GM12892 (cell line): Measurements from ENCODE around the gene PRDM16.

Experiments used
- DNase-seq: peaks from one replicate; pipeline ENCODE4 v3.0.0; 2011; ENCODE audit not compliant: insufficient read length
- FAIRE-seq: peaks from 2 replicates; lab custom pipeline; 2011; peaks lifted over from hg19 to GRCh38; lab: Jason Lieb, UNC
- POLR2A ChIP-seq: IDR thresholded peaks from 2 replicates; pipeline ENCODE4 v1.6.1; 2011; ENCODE audit warnings: low read depth, low read length, control low read depth
- POLR2AphosphoS5 ChIP-seq: IDR thresholded peaks from 2 replicates; pipeline ENCODE4 v1.6.1; 2011; ENCODE audit warnings: low read depth, low read length, control low read depth
- TAF1 ChIP-seq: IDR thresholded peaks from 2 replicates; pipeline ENCODE4 v1.6.1; 2011; ENCODE audit warnings: low read depth, mild to moderate bottlenecking, control low read depth, low read length, borderline replicate concordance

Gene PRDM16

GRCh38 chr1:3326516-3327388 lies 257.7 kb downstream of the PRDM16 start:
- no peak for FAIRE-seq
- TF ChIP-seq POLR2AphosphoS5 = no peak
- TF ChIP-seq POLR2A = no peak
- TF ChIP-seq TAF1 = no peak

GRCh38 chr1:3327389-3327702 lies 258.3 kb downstream of the PRDM16 start:
- no peak for FAIRE-seq
- no peak for DNase-seq
- TF ChIP-seq TAF1 = no peak
- no peak for TF ChIP-seq POLR2AphosphoS5
- TF ChIP-seq POLR2A = no peak

More at GRCh38 chr1:3326516-3327388, 257.7 kb downstream of the PRDM16 start:
- DNase-seq = no peak

- no peak for DNase-seq
- no peak for FAIRE-seq
- no peak for TF ChIP-seq POLR2AphosphoS5
- no peak for TF ChIP-seq POLR2A
- no peak for TF ChIP-seq TAF1
Measured at GRCh38 chr1:3327936-3328590, 259.1 kb downstream of the PRDM16 start.

- DNase-seq (no peak), FAIRE-seq (no peak)
- TF ChIP-seq POLR2A (no peak), TAF1 (no peak), POLR2AphosphoS5 (no peak)
Measured at GRCh38 chr1:3329640-3330281, 260.8 kb downstream of the PRDM16 start.

- no peak for DNase-seq
- no peak for TF ChIP-seq POLR2A
- no peak for TF ChIP-seq POLR2AphosphoS5
- TF ChIP-seq TAF1 = no peak
- no peak for FAIRE-seq
Measured at GRCh38 chr1:3330771-3331245, 261.8 kb downstream of the PRDM16 start.

GRCh38 chr1:3331564-3331963 lies 262.6 kb downstream of the PRDM16 start:
- DNase-seq (no peak), FAIRE-seq (no peak)
- TF ChIP-seq TAF1 = no peak
- no peak for TF ChIP-seq POLR2AphosphoS5
- TF ChIP-seq POLR2A = no peak

- no peak for DNase-seq
- no peak for TF ChIP-seq POLR2AphosphoS5
- TF ChIP-seq TAF1 = no peak
- TF ChIP-seq POLR2A = no peak
- FAIRE-seq = no peak
Measured at GRCh38 chr1:3332043-3332442, 263.0 kb downstream of the PRDM16 start.

- TF ChIP-seq POLR2AphosphoS5 (no peak), TAF1 (no peak), POLR2A (no peak)
- DNase-seq (no peak), FAIRE-seq (no peak)
Measured at GRCh38 chr1:3332662-3333061, 263.7 kb downstream of the PRDM16 start.

- TF ChIP-seq POLR2A (no peak), POLR2AphosphoS5 (no peak), TAF1 (no peak)
- no peak for DNase-seq
- FAIRE-seq = no peak
Measured at GRCh38 chr1:3333903-3334302, 264.9 kb downstream of the PRDM16 start.

GRCh38 chr1:3334366-3334765 lies 265.4 kb downstream of the PRDM16 start:
- no peak for TF ChIP-seq POLR2A
- TF ChIP-seq POLR2AphosphoS5 = no peak
- no peak for TF ChIP-seq TAF1

GRCh38 chr1:3335754-3336640 lies 267.0 kb downstream of the PRDM16 start:
- FAIRE-seq = no peak
- no peak for DNase-seq
- TF ChIP-seq POLR2AphosphoS5 (no peak), TAF1 (no peak), POLR2A (no peak)

More at GRCh38 chr1:3334366-3334765, 265.4 kb downstream of the PRDM16 start:
- FAIRE-seq = no peak
- DNase-seq = no peak
